NCI-H526 treated with DMSO at 0.1 percent for 48 hours (cell line): ENCODE data around the gene INTS7.

Experiments
- DNase-seq: peaks from one replicate; lab custom pipeline; 2025; lab: John Stamatoyannopoulos, UW

INTS7 gene

GRCh38 chr1:211908951-211909350, 126.4 kb downstream of the INTS7 start:
- no peak for DNase-seq

- no peak for DNase-seq
These were observed 126.9 kb downstream of the INTS7 start for GRCh38 chr1:211908453-211908852.

- DNase-seq, result no peak
These were observed 131.7 kb downstream of the INTS7 start for GRCh38 chr1:211903490-211904245.

GRCh38 chr1:211902624-211903291, 132.6 kb downstream of the INTS7 start:
- DNase-seq, result no peak

- no peak for DNase-seq
These were observed 133.4 kb downstream of the INTS7 start for GRCh38 chr1:211901945-211902344.

- DNase-seq, result no peak
These were observed 134.9 kb downstream of the INTS7 start for GRCh38 chr1:211900441-211900840.

- DNase-seq, result peak; percentile 73
These were observed 138.4 kb downstream of the INTS7 start for GRCh38 chr1:211896958-211897357.

GRCh38 chr1:211895126-211895759, 140.1 kb downstream of the INTS7 start:
- no peak for DNase-seq

GRCh38 chr1:211894312-211894711, 141.0 kb downstream of the INTS7 start:
- DNase-seq, result no peak

GRCh38 chr1:211893260-211893659, 142.1 kb downstream of the INTS7 start:
- DNase-seq, result no peak

GRCh38 chr1:211892577-211892976, 142.8 kb downstream of the INTS7 start:
- DNase-seq, result no peak

GRCh38 chr1:211891708-211892107, 143.6 kb downstream of the INTS7 start:
- no peak for DNase-seq
